Nephron progenitor cell (in vitro differentiated cells): ENCODE results near the gene WFIKKN1.
A peak's percentile ranks its signal among the peaks of the same experiment; 100 is the strongest.

ENCODE experiments used
- DNase-seq: peaks from one replicate; pipeline ENCODE4 v3.0.0; 2021
- H3K27ac Mint-ChIP-seq: 2 replicates; pipeline ENCODE4 v1.8.0; 2021; ENCODE audit warnings: mild to moderate bottlenecking, moderate library complexity, mixed read lengths
- H3K27me3 Mint-ChIP-seq: 2 replicates; pipeline ENCODE4 v1.8.0; 2021; ENCODE audit warnings: mild to moderate bottlenecking, low read depth, mixed read lengths; ENCODE audit not compliant: poor library complexity
- H3K36me3 Mint-ChIP-seq: 2 replicates; pipeline ENCODE4 v1.8.0; 2021; ENCODE audit warnings: low read depth, mixed read lengths
- H3K4me1 Mint-ChIP-seq: 2 replicates; pipeline ENCODE4 v1.8.0; 2021; ENCODE audit warnings: mixed read lengths
- H3K4me3 Mint-ChIP-seq: 2 replicates; pipeline ENCODE4 v1.8.0; 2021; ENCODE audit warnings: mild to moderate bottlenecking, moderate library complexity, mixed read lengths
- H3K9me3 Mint-ChIP-seq: 2 replicates; pipeline ENCODE4 v1.8.0; 2021; ENCODE audit warnings: mild to moderate bottlenecking, moderate library complexity, mixed read lengths
- TF ChIP-seq, protein P1 (sequence below): fragments of 200-600 bp; sonication (generic); IDR thresholded peaks from 2 replicates; pipeline ENCODE4 v1.5.0; 2021; ENCODE audit warnings: antibody characterized with exemption

WFIKKN1 gene, protein sequence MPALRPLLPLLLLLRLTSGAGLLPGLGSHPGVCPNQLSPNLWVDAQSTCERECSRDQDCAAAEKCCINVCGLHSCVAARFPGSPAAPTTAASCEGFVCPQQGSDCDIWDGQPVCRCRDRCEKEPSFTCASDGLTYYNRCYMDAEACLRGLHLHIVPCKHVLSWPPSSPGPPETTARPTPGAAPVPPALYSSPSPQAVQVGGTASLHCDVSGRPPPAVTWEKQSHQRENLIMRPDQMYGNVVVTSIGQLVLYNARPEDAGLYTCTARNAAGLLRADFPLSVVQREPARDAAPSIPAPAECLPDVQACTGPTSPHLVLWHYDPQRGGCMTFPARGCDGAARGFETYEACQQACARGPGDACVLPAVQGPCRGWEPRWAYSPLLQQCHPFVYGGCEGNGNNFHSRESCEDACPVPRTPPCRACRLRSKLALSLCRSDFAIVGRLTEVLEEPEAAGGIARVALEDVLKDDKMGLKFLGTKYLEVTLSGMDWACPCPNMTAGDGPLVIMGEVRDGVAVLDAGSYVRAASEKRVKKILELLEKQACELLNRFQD

DNA sequence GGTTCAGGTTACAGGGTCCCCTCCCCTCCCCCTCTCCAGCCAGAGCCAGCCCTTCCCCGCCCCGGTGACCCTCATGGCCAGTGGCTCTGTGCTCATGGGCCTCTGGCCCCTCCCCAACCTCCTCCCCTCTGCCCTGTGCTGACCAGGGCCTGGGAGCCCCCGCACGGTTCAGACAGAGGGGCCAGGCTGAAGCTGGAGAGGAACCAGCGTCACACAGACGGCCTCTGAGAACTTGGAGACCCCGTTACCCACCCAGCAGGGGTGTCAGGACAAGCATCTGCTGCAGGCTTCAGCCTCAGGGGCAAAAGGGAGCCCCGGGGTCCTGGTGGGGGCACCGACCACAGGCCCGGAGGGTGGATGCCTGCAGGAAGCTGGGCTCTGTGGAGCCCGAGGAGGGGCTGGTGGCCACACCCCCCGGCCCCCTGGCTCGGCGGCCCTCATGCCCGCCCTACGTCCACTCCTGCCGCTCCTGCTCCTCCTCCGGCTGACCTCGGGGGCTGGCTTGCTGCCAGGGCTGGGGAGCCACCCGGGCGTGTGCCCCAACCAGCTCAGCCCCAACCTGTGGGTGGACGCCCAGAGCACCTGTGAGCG is at the start of gene WFIKKN1:
Gene WFIKKN1 (plus strand): TSS at position 171 of the 591 bp plus-strand sequence. CDS start 269 bp downstream, at position 440.
- TF ChIP-seq, protein P1, sequence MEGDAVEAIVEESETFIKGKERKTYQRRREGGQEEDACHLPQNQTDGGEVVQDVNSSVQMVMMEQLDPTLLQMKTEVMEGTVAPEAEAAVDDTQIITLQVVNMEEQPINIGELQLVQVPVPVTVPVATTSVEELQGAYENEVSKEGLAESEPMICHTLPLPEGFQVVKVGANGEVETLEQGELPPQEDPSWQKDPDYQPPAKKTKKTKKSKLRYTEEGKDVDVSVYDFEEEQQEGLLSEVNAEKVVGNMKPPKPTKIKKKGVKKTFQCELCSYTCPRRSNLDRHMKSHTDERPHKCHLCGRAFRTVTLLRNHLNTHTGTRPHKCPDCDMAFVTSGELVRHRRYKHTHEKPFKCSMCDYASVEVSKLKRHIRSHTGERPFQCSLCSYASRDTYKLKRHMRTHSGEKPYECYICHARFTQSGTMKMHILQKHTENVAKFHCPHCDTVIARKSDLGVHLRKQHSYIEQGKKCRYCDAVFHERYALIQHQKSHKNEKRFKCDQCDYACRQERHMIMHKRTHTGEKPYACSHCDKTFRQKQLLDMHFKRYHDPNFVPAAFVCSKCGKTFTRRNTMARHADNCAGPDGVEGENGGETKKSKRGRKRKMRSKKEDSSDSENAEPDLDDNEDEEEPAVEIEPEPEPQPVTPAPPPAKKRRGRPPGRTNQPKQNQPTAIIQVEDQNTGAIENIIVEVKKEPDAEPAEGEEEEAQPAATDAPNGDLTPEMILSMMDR, result no peak
- DNase-seq, result peak; percentile 91
- H3K4me3 Mint-ChIP-seq, result peak within 1 kb of the TSS; percentile 86
- H3K9me3 Mint-ChIP-seq, result no peaks in the 10 kb centered on the region
- H3K27me3 Mint-ChIP-seq, result peaks cover 3% of the 10 kb centered on the region
- H3K4me1 Mint-ChIP-seq, result peaks cover 51% of the 10 kb centered on the region
- peaks cover 11% of the 10 kb centered on the region for H3K36me3 Mint-ChIP-seq
- peak within 1 kb of the TSS; percentile 99 for H3K27ac Mint-ChIP-seq

DNA sequence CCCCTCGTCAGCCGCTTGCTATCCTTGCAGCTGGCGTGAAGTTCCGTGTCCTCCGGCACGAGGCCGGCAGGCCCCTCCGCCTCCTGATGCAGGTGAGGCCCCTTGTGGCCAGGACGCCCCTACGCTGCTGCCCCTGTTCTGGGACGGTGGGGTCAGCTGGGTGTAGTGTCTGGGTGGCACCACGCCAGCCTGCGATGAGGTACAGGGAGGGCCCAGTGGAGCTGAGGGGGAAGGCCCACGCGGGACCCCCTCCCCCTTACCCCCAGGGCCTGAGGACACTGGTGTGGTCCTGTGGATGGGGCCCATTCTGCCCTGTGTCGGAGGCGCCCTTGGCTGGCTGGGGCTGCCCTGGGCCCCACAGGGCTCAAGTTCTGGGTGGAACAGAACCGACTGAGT is 48.6 kb upstream of the WFIKKN1 start:
- DNase-seq, result no peak
- Mint-ChIP-seq H3K36me3 (no peaks in the 10 kb centered on the region), H3K9me3 (no peaks in the 10 kb centered on the region), H3K27me3 (peaks cover 7% of the 10 kb centered on the region), H3K27ac (no peak overlapping the region), H3K4me1 (peaks cover 12% of the 10 kb centered on the region), H3K4me3 (no peak overlapping the region)
- TF ChIP-seq, protein P1, result no peak

DNA sequence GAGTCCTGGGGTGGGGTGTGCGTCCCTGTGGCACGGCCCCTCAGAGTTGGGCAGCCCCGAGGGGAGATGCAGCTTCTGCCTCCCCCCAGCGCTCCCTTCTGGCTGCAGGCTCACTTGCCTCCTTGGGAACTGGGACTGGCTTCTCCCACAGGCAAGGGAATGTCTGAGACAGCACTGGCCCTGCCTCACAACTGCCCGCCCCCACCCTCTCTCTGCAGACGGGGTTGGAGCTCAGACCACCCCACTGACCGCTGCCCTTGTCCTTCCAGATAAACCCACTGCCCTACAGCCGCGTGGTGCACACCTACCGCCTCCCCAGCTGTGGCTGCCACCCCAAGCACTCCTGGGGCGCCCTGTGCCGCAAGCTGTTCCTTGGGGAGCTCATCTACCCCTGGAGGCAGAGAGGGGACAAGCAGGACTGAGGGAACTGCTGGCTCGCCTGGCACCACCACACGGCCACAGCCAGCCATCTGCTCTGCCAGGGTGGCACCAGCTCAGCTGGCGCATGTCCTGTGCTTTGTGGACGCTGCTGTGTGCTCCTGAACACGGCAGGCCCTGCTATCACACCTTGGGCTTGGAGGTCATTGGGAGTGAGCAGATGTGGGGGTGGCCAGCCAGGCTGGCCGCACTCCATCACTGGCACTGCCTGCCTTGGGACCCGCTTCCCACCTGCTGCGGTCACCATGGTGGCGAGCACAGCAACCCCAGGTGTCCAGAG is 48.0 kb upstream of the WFIKKN1 start:
- no peak overlapping the region for H3K27ac Mint-ChIP-seq
- TF ChIP-seq, protein P1, result no peak
- peaks cover 17% of the 10 kb centered on the region for H3K4me1 Mint-ChIP-seq
- no peak overlapping the region for H3K4me3 Mint-ChIP-seq
- no peak for DNase-seq
- H3K27me3 Mint-ChIP-seq, result peaks cover 7% of the 10 kb centered on the region
- no peaks in the 10 kb centered on the region for H3K9me3 Mint-ChIP-seq
- no peaks in the 10 kb centered on the region for H3K36me3 Mint-ChIP-seq

DNA sequence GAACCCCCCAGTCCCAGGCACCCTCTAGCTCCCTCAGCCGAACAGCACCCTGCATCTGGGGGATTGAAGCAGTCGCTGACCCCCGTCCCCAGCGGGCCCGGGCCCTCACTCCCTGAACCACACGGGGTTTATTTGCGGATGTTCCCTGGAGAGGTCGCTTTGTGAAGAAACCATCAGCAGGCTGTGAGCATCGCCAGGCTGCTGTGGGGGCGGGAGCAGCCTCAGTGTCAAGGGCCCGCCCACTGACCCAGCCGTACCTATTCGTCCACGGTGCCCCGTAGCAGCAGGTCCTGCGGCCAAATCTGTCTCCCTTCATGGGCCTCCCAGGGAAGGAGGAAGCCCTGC is 47.3 kb upstream of the WFIKKN1 start:
- DNase-seq, result no peak
- Mint-ChIP-seq H3K9me3 (no peaks in the 10 kb centered on the region), H3K27me3 (peaks cover 7% of the 10 kb centered on the region), H3K4me1 (peaks cover 24% of the 10 kb centered on the region), H3K4me3 (no peak overlapping the region), H3K36me3 (no peaks in the 10 kb centered on the region), H3K27ac (no peak overlapping the region)
- TF ChIP-seq, protein P1, result no peak

DNA sequence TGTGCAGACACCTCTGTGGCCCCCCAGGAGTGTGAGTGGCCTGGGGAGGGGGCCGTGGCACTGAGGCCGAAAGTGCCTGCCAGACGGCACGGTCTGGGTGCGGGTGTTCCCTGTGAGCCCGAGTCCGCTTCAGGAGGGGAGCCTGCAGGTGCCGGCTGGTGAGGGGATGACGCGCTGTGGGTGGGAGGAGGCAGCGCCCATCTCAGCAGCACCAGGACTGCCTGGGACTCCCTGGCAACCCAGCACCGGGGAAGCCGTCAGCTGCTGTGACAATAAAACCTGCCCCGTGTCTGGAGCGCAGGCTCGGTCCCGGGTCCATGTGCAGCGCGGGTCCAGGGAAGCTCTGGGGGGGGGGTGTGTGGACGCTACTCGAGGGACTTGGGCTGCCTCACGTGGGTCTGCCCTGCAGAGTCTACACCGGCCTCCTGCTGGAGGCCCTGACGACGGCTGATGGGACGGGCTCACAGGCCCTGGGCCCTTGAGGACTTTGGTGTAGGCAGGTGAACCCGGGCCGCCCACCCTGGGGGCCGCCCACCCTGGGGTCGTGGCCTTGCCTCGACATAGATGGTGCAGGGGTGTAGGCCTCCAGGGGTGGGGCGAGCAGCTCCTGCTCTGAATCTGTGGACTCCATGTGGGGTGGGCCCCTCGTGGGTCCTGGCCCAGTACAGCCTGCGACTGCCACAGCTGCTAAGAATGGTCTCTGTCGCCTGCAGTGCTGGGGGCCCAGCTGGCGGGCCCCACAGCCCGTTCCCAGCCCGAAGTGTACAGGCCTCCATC is 46.8 kb upstream of the WFIKKN1 start:
- Mint-ChIP-seq H3K4me1 (peaks cover 24% of the 10 kb centered on the region), H3K27me3 (peaks cover 7% of the 10 kb centered on the region), H3K27ac (no peak overlapping the region), H3K4me3 (no peak overlapping the region), H3K36me3 (no peaks in the 10 kb centered on the region), H3K9me3 (no peaks in the 10 kb centered on the region)
- DNase-seq, result no peak
- TF ChIP-seq, protein P1, result no peak
